Airway epithelial cell (primary cell): Measurements from ENCODE around the gene OR2V1. TPM values are rescaled to one million over a fixed set of nuclear protein-coding genes. Genes with fewer than 3 reads are reported as not detected.

Source experiments
- total RNA-seq: library from RNA; depleted of rRNA; stranded (reverse); fragments of >200 nt; gene quantifications from 2 replicates; pipeline ENCODE4 v1.2.3, GENCODE V29; 2015

OR2V1 gene
- not detected in 2 replicates for total RNA-seq

GRCh38 chr5:181130832-181131496 is at the start of gene OR2V1:
Gene OR2V1, minus strand, starts transcription at chr5:181131169. Its CDS starts 5,865 bp downstream, at chr5:181125304.

GRCh38 chr5:181146927-181147636 is 16.1 kb upstream of the OR2V1 start, which contains the start of gene OR2V2:
Gene OR2V2, plus strand, starts transcription at chr5:181147586. Its CDS starts 7,357 bp downstream, at chr5:181154943.

Other genes starting within 250 kb of the OR2V1 start
- not detected in 2 replicates for gene BTNL8, start 232.0 kb downstream of the OR2V1 start, total RNA-seq
- not detected in 2 replicates for gene BTNL3, start 142.3 kb downstream of the OR2V1 start, total RNA-seq
- gene BTNL9, start 90.9 kb downstream of the OR2V1 start, total RNA-seq: not detected in 2 replicates
- not detected in 2 replicates for gene OR2V2, start 16.4 kb upstream of the OR2V1 start, total RNA-seq
- 66.5 and 84.9 TPM in 2 replicates for gene TRIM7, start 74.0 kb upstream of the OR2V1 start, total RNA-seq
- gene TRIM41, start 92.1 kb upstream of the OR2V1 start, total RNA-seq: 11.6 and 14.2 TPM in 2 replicates
- gene RACK1, start 112.7 kb upstream of the OR2V1 start, total RNA-seq: 2,458 and 2,962 TPM in 2 replicates
- 1.5 and 3.7 TPM in 2 replicates for gene TRIM52, start 130.0 kb upstream of the OR2V1 start, total RNA-seq
- not detected in 2 replicates for gene OR4F3, start 236.1 kb upstream of the OR2V1 start, total RNA-seq